WI38 (cell line): ENCODE data around the gene CAPN13.

Experiments used
- H3K4me3 ChIP-seq: 2 replicates; pipeline ENCODE4 v1.5.1; 2011; ENCODE audit warnings: low read depth, mild to moderate bottlenecking, control low read depth, low read length
- TF ChIP-seq, protein P1 (sequence below): IDR thresholded peaks from 2 replicates; pipeline ENCODE4 v1.5.1; 2012; ENCODE audit warnings: low read depth, mild to moderate bottlenecking, control low read depth, low read length

The CAPN13 gene

DNA sequence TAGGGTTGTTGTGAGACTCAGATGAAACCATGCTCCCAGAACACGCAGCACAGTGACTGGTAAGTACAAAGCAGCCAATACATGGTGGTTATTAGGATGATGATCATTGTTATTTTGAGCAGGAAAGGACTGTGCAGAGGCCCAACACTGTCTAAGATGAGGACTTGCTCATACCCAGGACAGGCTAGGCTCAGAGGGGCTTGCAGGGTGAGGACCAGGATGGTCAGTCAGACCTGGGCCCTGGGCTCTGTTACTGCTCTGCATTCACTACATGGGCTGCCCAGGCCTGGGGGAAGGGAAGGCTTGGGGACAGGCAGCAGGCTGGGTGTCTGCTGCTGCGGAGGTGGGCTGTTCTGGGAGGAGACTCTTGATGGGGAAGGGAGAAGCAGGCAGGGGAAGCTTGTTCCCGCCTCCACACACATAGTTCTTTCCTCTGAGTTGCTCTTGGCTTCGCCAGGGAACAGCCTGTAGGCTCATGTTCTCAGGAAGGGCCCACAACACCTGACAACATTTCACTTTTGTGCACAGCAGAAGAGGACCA, 17.5 kb downstream of the CAPN13 start:
- TF ChIP-seq, protein P1, sequence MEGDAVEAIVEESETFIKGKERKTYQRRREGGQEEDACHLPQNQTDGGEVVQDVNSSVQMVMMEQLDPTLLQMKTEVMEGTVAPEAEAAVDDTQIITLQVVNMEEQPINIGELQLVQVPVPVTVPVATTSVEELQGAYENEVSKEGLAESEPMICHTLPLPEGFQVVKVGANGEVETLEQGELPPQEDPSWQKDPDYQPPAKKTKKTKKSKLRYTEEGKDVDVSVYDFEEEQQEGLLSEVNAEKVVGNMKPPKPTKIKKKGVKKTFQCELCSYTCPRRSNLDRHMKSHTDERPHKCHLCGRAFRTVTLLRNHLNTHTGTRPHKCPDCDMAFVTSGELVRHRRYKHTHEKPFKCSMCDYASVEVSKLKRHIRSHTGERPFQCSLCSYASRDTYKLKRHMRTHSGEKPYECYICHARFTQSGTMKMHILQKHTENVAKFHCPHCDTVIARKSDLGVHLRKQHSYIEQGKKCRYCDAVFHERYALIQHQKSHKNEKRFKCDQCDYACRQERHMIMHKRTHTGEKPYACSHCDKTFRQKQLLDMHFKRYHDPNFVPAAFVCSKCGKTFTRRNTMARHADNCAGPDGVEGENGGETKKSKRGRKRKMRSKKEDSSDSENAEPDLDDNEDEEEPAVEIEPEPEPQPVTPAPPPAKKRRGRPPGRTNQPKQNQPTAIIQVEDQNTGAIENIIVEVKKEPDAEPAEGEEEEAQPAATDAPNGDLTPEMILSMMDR, result no peak
- no peak overlapping the region for H3K4me3 ChIP-seq

DNA sequence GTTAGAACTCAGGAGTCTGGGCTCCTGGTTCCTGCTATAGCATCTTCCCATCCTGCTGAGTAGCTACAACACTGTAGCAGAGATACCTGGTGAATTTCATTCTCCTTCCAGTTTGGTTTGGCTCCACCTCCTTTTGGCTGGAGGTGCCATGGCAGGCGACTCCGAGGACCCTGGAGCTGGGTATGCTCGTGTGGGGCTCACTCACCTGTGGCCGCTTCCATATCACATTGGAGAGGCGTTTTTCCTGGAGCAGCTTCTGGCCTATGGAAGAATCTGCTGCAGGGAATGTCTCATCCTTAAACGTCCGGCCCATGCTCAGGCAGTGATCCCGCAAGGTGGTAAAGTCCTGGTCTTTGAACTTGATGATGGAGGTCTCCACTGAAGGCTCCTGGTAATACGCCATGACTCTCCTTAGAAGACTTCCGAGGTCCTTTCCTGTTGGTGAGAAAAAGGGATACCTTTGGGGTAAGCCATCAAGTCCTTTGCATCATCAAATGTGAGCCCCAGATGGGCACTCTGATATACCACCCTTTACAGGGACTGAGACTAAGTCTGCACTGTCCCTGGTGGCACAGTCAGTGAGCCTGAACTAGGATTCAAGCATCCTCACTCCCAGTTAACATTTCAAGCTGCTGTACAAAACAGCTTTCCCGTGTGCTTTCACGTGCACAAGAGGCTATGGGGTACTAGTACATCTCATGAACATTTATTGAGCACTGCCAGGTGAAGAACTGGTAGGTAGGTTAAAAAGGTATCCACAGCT, 20.1 kb downstream of the CAPN13 start:
- no peak overlapping the region for H3K4me3 ChIP-seq
- TF ChIP-seq, protein P1, result no peak

DNA sequence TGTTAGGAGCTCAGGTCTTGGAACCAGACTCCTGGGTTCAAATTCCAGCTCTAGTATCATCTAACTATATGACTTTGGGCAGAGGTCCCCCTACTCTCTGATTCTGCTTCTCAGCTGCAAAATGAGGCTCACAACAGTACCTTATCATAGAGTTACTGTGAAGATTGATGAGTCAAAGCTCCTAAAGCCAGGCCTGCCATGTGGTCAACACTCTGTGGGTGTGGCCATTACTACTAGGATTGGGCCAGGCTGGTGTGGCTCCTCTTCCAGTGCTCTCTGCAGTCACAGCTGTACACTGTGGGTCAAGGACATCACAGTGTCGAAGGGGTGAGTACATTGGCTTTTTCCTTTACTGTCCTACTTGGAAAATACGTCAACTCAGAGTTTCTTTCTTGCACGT, 22.6 kb downstream of the CAPN13 start:
- TF ChIP-seq, protein P1, result no peak
- no peak overlapping the region for H3K4me3 ChIP-seq

DNA sequence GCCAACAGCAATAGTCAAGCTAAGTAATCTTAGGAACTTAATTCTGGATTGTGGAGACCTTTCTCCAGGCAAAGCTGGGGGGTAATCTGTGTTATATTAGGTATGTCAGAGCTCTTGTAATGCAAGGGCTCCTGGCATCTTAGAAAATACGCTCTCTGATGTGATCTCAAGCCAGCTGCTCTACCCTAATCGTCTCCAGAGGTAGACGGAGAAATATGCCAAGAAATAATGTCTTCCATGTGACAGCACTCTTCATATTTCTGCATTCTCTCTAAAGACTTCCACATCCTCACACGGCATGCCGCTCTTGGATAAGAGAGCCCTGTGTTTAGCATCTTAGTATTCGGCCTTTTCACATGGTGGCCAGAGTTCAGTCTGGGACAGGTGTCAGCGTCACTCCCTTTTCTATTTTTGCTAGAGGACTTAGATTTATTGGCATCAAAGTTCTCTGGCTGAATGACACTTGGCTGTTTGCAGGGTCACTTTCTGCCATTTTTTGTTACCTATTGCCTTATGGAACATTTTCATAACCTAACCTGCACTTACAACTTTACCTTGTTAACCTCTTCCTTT, 25.2 kb downstream of the CAPN13 start:
- TF ChIP-seq, protein P1, result no peak
- H3K4me3 ChIP-seq, result no peak overlapping the region

DNA sequence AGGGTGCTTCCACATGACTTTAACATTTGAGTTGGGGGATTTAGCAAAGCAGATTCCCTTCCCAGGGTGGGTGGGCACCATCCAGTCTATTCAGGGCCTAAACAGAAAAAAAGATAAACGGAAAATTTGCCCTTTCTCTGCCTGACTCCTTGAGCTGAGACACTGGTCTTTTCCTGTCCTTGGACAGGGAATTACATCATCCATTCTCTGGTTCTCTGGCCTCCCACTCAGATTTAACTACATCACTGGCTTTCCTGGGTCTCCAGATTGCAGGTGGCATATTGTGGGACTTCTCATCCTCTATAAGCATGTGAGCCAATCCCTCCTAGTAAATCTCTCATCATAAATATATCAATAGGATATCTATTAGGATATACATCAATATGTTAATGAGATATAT, 25.8 kb downstream of the CAPN13 start:
- TF ChIP-seq, protein P1, result no peak
- no peak overlapping the region for H3K4me3 ChIP-seq

DNA sequence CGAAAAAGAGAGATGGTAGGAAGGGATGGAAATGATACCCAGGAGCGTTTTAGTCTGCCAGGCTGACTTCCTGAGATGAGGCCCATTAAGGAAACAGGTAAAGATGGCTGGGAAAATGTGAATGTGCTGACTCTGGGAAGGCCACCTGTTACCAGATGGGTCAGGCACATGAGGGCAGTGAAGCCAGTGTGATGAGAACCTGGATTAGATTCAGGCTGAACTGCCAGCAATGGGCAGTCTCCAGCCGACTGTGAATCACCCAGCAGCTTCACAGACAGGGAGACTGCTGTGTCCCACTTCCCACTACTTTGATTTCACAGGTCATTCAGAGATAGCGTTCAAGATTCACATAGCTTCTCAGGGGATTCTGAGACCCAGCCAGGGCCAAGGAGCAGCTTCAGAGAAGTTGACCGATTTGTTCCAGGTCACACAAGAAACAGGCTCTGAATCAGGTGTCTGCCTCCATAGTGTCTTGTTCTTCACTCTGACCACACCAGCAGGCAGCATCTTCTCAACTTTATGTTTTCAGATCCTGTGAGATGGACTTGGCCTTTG, 26.4 kb downstream of the CAPN13 start:
- H3K4me3 ChIP-seq, result no peak overlapping the region
- TF ChIP-seq, protein P1, result no peak

DNA sequence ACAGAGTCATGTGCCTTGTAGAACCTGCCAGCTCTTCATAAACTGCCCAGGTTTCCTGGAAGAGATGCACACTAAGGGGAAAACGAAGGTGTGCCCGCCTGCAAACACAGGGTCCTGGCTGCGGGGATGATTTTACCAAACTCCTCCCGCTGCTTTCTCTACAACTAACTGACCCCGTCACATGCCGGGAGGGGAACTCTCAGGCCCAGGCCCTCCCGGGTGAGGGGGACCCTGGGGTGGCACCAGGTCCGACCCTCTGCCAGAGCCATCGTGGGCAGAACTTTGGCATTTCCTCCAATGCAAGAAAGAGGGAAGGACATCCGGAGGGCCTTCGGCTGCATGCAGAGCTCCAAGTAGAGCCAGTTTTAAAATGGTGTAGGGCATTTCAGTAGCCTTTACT, 28.6 kb downstream of the CAPN13 start:
- no peak overlapping the region for H3K4me3 ChIP-seq
- TF ChIP-seq, protein P1, result no peak
